Lung (tissue), 12 donors: ENCODE measurements around the gene FOXP1. TPM values are rescaled to one million over a fixed set of nuclear protein-coding genes. Genes with fewer than 3 reads are reported as not detected.

Experiments used
- ATAC-seq: fragments of 200-7000 bp; cut with Tn5 transposase; one replicate; pipeline ENCODE4 v1.9.1; 2020; ENCODE audit warnings: moderate number of reproducible peaks; ENCODE audit not compliant: insufficient read depth, low FRiP score
- DNase-seq, 3 donors: peaks; one replicate each; pipeline ENCODE4 v3.0.0-alpha.2; 2013 to 2017
- H3K27ac ChIP-seq, 2 donors: one replicate each; pipeline ENCODE4 v1.5.1; 2013; ENCODE audit warnings: mild to moderate bottlenecking in 2 of 2, moderate library complexity in 2 of 2, control low read depth in 1 of 2, inconsistent platforms in 1 of 2, low read depth in 1 of 2, low read length in 1 of 2
- H3K27me3 ChIP-seq, 3 donors: one replicate each; pipeline ENCODE4 v1.5.1; 2013; ENCODE audit warnings: low read length in 2 of 3; ENCODE audit not compliant: control insufficient read depth in 3 of 3, insufficient read depth in 3 of 3
- H3K36me3 ChIP-seq, 4 donors: one replicate each; pipeline ENCODE4 v1.5.1; 2013; ENCODE audit warnings: low read length in 4 of 4, mild to moderate bottlenecking in 1 of 4, moderate library complexity in 1 of 4; ENCODE audit not compliant: control insufficient read depth in 4 of 4, insufficient read depth in 4 of 4
- H3K4me1 ChIP-seq, 5 donors: one replicate each; pipeline ENCODE4 v1.5.1; 2013; ENCODE audit warnings: low read length in 5 of 5, mild to moderate bottlenecking in 2 of 5, moderate library complexity in 1 of 5; ENCODE audit not compliant: control insufficient read depth in 5 of 5, insufficient read depth in 5 of 5
- H3K4me3 ChIP-seq: one replicate; pipeline ENCODE4 v1.5.1; 2013; ENCODE audit warnings: mild to moderate bottlenecking, control low read depth, moderate library complexity
- H3K9ac ChIP-seq, 2 donors: one replicate each; pipeline ENCODE4 v1.5.1; 2013; ENCODE audit warnings: low read length in 2 of 2, control low read depth in 1 of 2; ENCODE audit not compliant: insufficient read depth in 1 of 2
- H3K9me3 ChIP-seq, 4 donors: one replicate each; pipeline ENCODE4 v1.5.1; 2013; ENCODE audit warnings: low read length in 3 of 4, mild to moderate bottlenecking in 1 of 4, moderate library complexity in 1 of 4; ENCODE audit not compliant: control insufficient read depth in 4 of 4, insufficient read depth in 3 of 4
- WGBS, 2 donors: extraction: QIAGEN DNeasy Blood & Tissue Kit; methylation state at CpG; one replicate each; pipeline ENCODE4 v1.1.7; 2013; 5-methylcytosine and 5-hydroxymethylcytosine counted together
- polyA plus RNA-seq, 2 donors: library from polyadenylated mRNA; stranded (reverse); fragments of 200-250 nt; gene quantifications; one replicate each; pipeline ENCODE4 v1.2.1, GENCODE V29; 2013
- total RNA-seq, 2 donors: library from RNA; depleted of rRNA in 1 of 2; stranded (reverse); fragments of >200 nt in 1 of 2; gene quantifications; one replicate each; pipeline ENCODE4 v1.2.1, GENCODE V29; 2014 to 2021
- TF ChIP-seq, protein P1 (sequence below): IDR thresholded peaks from 2 replicates; pipeline ENCODE4 v1.5.1; 2012; ENCODE audit warnings: mild to moderate bottlenecking; ENCODE audit errors: control extremely low read depth, extremely low read depth
- donor health status: control.
- donor health status: control.
- donor health status: Bipolar disorder and iron deficiency.
- donor health status: healthy.
- donor health status: DM: yes; HTN: yes; CAD: no.

Gene FOXP1
- total and polyA plus RNA-seq, 4 donors, result 13.8 to 287 (median 73.9) TPM

GRCh38 chr3:71577011-71577410 is 6.5 kb downstream of the FOXP1 start:
- H3K4me3 ChIP-seq, result no peak overlapping the region
- peaks cover 0 to 4% (median 3%) of the 10 kb centered on the region in 5 donors for H3K4me1 ChIP-seq
- peak overlapping the region in 1 of 2 donors; percentile 20 for H3K27ac ChIP-seq
- TF ChIP-seq, protein P1, sequence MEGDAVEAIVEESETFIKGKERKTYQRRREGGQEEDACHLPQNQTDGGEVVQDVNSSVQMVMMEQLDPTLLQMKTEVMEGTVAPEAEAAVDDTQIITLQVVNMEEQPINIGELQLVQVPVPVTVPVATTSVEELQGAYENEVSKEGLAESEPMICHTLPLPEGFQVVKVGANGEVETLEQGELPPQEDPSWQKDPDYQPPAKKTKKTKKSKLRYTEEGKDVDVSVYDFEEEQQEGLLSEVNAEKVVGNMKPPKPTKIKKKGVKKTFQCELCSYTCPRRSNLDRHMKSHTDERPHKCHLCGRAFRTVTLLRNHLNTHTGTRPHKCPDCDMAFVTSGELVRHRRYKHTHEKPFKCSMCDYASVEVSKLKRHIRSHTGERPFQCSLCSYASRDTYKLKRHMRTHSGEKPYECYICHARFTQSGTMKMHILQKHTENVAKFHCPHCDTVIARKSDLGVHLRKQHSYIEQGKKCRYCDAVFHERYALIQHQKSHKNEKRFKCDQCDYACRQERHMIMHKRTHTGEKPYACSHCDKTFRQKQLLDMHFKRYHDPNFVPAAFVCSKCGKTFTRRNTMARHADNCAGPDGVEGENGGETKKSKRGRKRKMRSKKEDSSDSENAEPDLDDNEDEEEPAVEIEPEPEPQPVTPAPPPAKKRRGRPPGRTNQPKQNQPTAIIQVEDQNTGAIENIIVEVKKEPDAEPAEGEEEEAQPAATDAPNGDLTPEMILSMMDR, result no peak
- no peak for ATAC-seq
- H3K9me3 ChIP-seq, result no peaks in the 10 kb centered on the region
- DNase-seq, result peak in 1 of 3 donors; percentile 7
- 24 to 48% methylated on average over 5 of the region's 5 CpGs for WGBS, 2 donors
- H3K27me3 ChIP-seq, result peaks cover 0 to 22% (median 18%) of the 10 kb centered on the region in 3 donors
- H3K36me3 ChIP-seq, result peaks cover 0 to 4% (median 0%) of the 10 kb centered on the region in 4 donors
- no peak overlapping the region for H3K9ac ChIP-seq

DNA sequence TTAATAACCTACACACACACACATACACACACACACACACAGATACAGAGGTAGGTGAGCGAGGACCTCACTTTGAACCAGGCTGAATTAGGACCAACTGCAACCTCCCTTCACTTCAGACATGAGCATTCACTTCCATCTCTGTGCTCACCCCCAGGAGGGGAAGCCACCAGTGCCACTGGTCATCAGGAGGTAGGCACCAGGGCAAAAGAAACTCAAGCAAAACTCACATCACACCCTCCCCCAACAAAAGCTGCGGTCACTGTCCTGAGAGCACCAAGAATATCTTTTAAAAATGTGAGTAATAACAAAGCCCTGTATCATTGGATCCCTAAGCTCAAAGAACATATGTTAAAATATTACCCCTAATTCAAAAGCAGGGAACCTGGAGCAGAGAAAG is 8.1 kb downstream of the FOXP1 start:
- WGBS, 2 donors, result 98 to 100% methylated on average over 2 of the region's 2 CpGs
- TF ChIP-seq, protein P1, result no peak
- Histone ChIP-seq H3K9ac (no peak overlapping the region), H3K36me3 (peaks cover 0 to 4% (median 0%) of the 10 kb centered on the region in 4 donors), H3K9me3 (no peaks in the 10 kb centered on the region), H3K4me3 (no peak overlapping the region), H3K27ac (no peak overlapping the region), H3K27me3 (peaks cover 0 to 14% (median 5%) of the 10 kb centered on the region in 3 donors), H3K4me1 (peaks cover 0 to 4% (median 2%) of the 10 kb centered on the region in 5 donors)
- DNase-seq (no peak), ATAC-seq (no peak)

GRCh38 chr3:71573181-71573580 is 10.3 kb downstream of the FOXP1 start:
- 89 to 96% methylated on average over 5 of the region's 5 CpGs for WGBS, 2 donors
- Histone ChIP-seq H3K4me1 (peaks cover 0 to 5% (median 0%) of the 10 kb centered on the region in 5 donors), H3K9ac (no peak overlapping the region), H3K36me3 (peaks cover 0 to 4% (median 0%) of the 10 kb centered on the region in 4 donors), H3K4me3 (no peak overlapping the region), H3K9me3 (no peaks in the 10 kb centered on the region), H3K27ac (no peak overlapping the region), H3K27me3 (peaks cover 0 to 3% (median 0%) of the 10 kb centered on the region in 3 donors)
- TF ChIP-seq, protein P1, result no peak
- ATAC-seq (no peak), DNase-seq (no peak)

- no peak for ATAC-seq
- 74 to 87% methylated on average over 3 of the region's 3 CpGs for WGBS, 2 donors
Measured at GRCh38 chr3:71570546-71570945, 13.0 kb downstream of the FOXP1 start.

More at GRCh38 chr3:71570546-71570945, 13.0 kb downstream of the FOXP1 start:
- Histone ChIP-seq H3K4me3 (no peak overlapping the region), H3K27me3 (no peaks in the 10 kb centered on the region), H3K4me1 (peaks cover 0 to 6% (median 0%) of the 10 kb centered on the region in 5 donors), H3K9ac (no peak overlapping the region), H3K9me3 (no peaks in the 10 kb centered on the region), H3K36me3 (peaks cover 0 to 4% (median under 1%) of the 10 kb centered on the region in 4 donors), H3K27ac (no peak overlapping the region)
- DNase-seq, result no peak
- TF ChIP-seq, protein P1, result no peak
